ENCODE data around the gene EHBP1L1. TPM values are rescaled to one million over a fixed set of nuclear protein-coding genes. Genes with fewer than 3 reads are reported as not detected.

EHBP1L1 gene
- total and polyA plus RNA-seq, 2 of the 8 experiments (the other 6 are each of a cell fraction or from before 2014, with no cell fraction given): 4.3 to 6.6 TPM

DNA sequence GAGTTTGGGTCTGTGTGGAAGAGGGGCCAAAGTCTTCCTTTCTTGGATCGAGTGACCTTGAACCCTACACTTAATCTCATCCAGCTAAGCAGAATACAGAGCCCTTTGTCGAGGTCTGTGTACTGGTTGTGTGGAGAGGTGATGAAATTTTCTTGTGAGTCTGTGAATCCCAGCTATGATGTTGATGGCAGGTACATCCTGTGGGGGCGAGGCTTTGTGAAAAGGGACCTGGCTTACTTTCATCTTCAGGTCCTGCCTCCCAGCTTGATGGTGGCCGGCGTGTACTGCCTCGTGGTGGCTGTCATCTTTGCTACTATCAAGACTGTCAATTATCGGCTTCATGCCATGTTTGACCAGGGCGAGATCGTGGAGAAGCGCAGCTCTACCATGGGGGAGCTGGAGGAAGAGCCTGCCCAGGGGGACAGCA lies 40.7 kb downstream of the EHBP1L1 start:
- H3K23ac ChIP-seq (ENCODE audit: insufficient read length): no peak overlapping the region
- H3K56ac ChIP-seq (replicated peaks; ENCODE audit: insufficient read length, low read depth, low read length): no peak overlapping the region
- ChIA-PET CTCF (ENCODE audit: partially characterized antibody) (interaction anchor here (0.7 to 2.1 kb wide), 8 partner anchors 10 to 95 kb away, joined by 3 to 11 read pairs (median 4); partner anchors contain the start of genes KAT5 and SIPA1), POLR2A (ENCODE audit: partially characterized antibody) (interaction anchor here (0.7 to 5.7 kb wide), 8 partner anchors 12 to 119 kb away, joined by 3 to 38 read pairs (median 6); partner anchors contain the start of gene SIPA1)
- peaks cover 3 to 29% (median 19%) of the 10 kb centered on the region in 4 experiments; a peak in 6 of 8 replicates for H3K36me3 ChIP-seq (ENCODE audit: control insufficient read depth in 2 of 4, insufficient read depth in 4 of 4, low read length in 3 of 4)
- peaks cover 0 to 18% (median 9%) of the 10 kb centered on the region in 4 experiments; a peak in 5 of 7 replicates for H3K4me1 ChIP-seq (replicated peaks in 1 of 4; ENCODE audit: control insufficient read depth in 3 of 4, insufficient read depth in 4 of 4, low read length in 3 of 4)
- no peak overlapping the region for H3K27ac ChIP-seq (ENCODE audit: low read depth, low read length)
- peaks cover 28% of the 10 kb centered on the region for H3K79me1 ChIP-seq (ENCODE audit: low read depth, low read length)
- no peak overlapping the region for H3K18ac ChIP-seq (ENCODE audit: extremely low read depth, low read length)
- WGBS, 2 experiments (ENCODE audit: extremely low coverage in 1 of 2, insufficient coverage in 1 of 2, insufficient read length in 1 of 2, insufficient replicate concordance in 2 of 2, low coverage in 1 of 2, low lambda C conversion rate in 2 of 2, missing lambda C conversion rate in 1 of 2): 87% methylated on average over 10 of the region's 10 CpGs; no CpG with 5 or more reads in 1 of the 2 experiments
- H4K20me1 ChIP-seq (replicated peaks in 1 of 2; ENCODE audit: control insufficient read depth in 1 of 2, insufficient read depth in 2 of 2, low read length in 2 of 2): peaks cover 5 to 36% of the 10 kb centered on the region in 2 experiments
- FAIRE-seq (no peak), DNase-seq (ENCODE audit: low read depth in 1 of 2, low spot score in 2 of 2) (no peak)
- peak overlapping the region; percentile 63 to 88 (median 86) for H3K4me3 ChIP-seq (ENCODE audit: extremely low read depth in 1 of 4, insufficient read depth in 2 of 4, low read depth in 3 of 4, low read length in 4 of 4)
- peak overlapping the region; percentile 80 to 98 for H3K4me2 ChIP-seq (ENCODE audit: insufficient read depth in 1 of 2, low read depth in 2 of 2, low read length in 2 of 2)
- peaks cover 11 to 27% of the 10 kb centered on the region in 2 experiments for H3K79me2 ChIP-seq (ENCODE audit: control insufficient read depth in 1 of 2, insufficient read depth in 2 of 2, low read length in 2 of 2)
- no peak overlapping the region for H2BK15ac ChIP-seq (ENCODE audit: low read length)
- no peak overlapping the region for H2BK5ac ChIP-seq (ENCODE audit: low read depth, low read length)
- no peak overlapping the region for H3K4ac ChIP-seq (replicated peaks; ENCODE audit: insufficient read length, low read depth, low read length)
- H3K23me2 ChIP-seq (ENCODE audit: low read depth, low read length): peaks cover 16% of the 10 kb centered on the region
- no peak overlapping the region for H4K5ac ChIP-seq (ENCODE audit: insufficient read length, low read depth, low read length)
- H2BK120ac ChIP-seq (replicated peaks; ENCODE audit: low read depth, low read length): no peak overlapping the region
- H3K9me3 ChIP-seq (ENCODE audit: insufficient read depth in 2 of 2, low read depth in 1 of 2, low read length in 1 of 2): no peaks in the 10 kb centered on the region
- no peaks in the 10 kb centered on the region for H3K27me3 ChIP-seq (replicated peaks in 1 of 4; ENCODE audit: control insufficient read depth in 3 of 4, extremely low read depth in 1 of 4, insufficient read depth in 3 of 4, low read length in 3 of 4)
- H4K91ac ChIP-seq (replicated peaks; ENCODE audit: insufficient read length, low read length): no peak overlapping the region
- no peak overlapping the region for H2BK12ac ChIP-seq (ENCODE audit: low read depth, low read length)
- peak overlapping the region in 3 of 4 experiments; percentile 52 to 78 (median 72); a peak in 5 of 7 replicates for H3K9ac ChIP-seq (replicated peaks in 1 of 4; ENCODE audit: extremely low read depth in 1 of 4, low read depth in 3 of 4, low read length in 3 of 4)
- no peak overlapping the region for H2AK5ac ChIP-seq (ENCODE audit: low read depth, low read length)
- H3K14ac ChIP-seq (ENCODE audit: insufficient read length): no peak overlapping the region
- no peak for TF ChIP-seq TBP (IDR thresholded peaks at IDR 0.05; ENCODE audit: low read depth, low read length)
- TF ChIP-seq, protein P1, sequence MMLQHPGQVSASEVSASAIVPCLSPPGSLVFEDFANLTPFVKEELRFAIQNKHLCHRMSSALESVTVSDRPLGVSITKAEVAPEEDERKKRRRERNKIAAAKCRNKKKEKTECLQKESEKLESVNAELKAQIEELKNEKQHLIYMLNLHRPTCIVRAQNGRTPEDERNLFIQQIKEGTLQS (IDR thresholded peaks at IDR 0.05; ENCODE audit: insufficient read depth, low read depth, low read length): no peak
- no peak for TF ChIP-seq RFX5 (IDR thresholded peaks at IDR 0.05; ENCODE audit: borderline replicate concordance, low read depth, low read length)
- H2AFZ ChIP-seq (ENCODE audit: low read length): no peak overlapping the region
- no peak overlapping the region; the same call in 1 of the 2 replicates for H4K8ac ChIP-seq (ENCODE audit: extremely low read depth, insufficient read depth, low read length)
- no peak overlapping the region for H2BK20ac ChIP-seq (ENCODE audit: low read length)
